Embryonic facial prominence (tissue), 1 donor: ENCODE measurements around the gene ARHGAP45.
"Not testable (repeated sequence)": the region's sequence is repeated elsewhere in the genome, so short reads cannot be mapped to it uniquely, and the experiment has no call there.

Source experiments
- DNase-seq: peaks from one replicate; pipeline ENCODE4 v3.0.0-alpha.2; 2016; ENCODE audit errors: extremely low spot score

ARHGAP45 gene

DNA sequence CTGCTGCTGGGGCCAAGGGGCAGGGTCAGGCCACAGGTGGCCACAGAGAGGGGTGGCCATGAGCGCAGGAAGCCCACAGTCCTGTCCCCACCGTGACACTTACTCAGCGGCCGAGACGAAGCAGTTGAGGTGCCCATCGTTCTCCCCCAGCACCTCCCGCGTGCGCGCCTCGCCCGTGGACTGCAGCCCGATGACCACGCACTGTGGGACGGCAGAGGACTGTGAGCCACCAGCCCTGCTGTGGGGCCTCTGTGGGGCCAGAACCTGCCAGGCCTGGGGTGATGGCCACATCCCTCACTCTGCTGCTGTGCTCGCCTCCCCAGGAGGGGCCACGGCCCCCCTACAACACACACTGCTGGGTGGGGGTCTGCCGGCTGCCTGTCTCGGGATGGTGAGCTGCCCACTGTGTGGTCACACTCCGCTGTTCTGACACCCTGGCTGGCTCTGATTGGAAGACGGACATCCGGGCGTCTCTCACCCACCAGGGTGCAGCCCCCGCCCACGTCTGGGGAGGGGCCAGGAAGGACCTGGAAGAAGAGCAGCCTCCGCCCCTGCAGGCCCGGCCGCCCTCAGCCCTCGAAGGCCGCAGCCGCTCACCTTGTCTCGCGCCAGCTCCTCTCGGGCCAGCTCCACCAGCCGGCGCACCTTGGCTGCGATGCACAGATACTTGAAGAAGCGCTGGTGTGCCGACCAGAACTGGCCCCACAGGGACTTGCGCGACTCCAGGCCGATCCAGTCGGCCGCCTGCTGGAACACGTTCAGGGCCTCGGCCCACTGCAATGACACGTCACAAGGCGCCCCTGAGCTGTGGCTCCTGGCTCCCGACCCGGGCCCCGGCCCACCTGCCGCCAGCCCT is 50.0 kb downstream of the ARHGAP45 start:
- no peak for DNase-seq

DNA sequence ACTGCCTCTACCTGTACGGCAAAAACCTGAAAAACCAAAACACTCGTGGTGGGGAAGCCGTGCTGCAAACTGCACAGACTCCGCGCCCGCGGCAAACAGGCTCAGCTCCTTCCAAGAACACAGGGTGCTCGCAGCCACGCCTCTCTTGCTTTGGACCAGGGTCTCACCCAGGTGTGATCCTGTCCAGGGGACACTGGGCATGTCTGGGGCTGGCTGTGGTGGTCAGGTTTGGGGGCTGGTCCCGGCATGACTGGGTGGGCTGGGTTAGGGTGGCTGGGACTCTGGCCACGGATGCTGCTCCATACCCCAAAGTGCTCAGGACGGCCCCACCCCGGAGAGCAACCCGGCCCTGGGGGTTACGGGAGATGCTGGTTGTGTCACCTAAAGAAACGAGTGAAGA is 50.7 kb downstream of the ARHGAP45 start:
- no peak for DNase-seq

DNA sequence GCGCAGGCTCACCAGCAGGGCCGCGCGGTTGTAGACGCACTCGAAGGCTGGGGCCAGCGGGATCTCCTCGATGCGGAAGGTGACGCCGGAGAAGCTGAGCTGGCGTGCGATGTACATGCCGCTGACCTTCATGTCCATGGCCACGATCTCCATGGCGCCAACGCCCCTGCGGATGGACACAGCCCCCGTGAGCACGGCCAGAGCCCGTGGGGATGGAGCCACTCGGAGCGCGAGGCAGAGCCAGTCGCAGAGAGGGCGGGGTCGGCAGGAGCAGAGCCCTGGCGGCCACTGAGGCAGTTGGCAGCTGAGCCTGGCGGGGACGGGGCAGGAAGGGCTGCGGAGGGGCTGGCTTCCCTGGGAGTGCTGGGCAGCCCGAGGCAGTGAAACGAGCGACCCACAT is 52.0 kb downstream of the ARHGAP45 start:
- DNase-seq, result no peak

DNA sequence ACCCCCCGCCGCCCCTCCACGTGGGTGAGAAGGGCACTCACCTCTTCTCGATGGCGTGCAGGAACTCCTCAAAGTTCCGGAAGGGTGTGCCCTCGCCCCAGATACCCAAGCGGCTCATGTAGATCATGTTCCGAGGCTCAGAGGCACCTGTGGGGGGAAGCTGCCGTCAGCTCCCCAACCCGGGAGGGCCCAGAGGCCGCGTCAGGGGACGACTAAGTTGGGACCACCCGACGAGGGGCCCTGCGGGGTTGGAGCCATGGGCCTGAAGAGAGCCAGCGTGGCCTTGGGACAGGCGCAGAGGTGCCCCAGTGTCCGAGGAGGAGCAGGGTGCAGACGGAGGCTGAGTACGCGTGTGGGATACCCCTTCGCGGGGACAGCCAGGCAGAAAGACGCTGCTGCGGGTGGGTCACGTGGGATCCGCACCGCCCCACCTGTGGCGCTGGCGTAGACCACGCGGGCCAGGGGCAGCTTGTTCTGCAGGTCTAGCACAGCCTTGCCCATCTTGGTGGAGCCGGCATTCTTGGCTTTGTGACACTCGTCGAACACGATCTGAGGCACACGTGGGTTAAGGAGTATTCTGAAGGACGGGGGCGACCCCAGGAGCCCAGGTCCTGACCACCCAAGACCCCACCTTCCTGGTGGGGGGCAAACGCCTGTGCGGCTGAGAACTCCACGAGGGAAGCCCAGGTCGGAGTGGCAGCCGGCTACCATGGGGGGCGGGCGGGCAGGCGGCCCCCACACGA is 52.7 kb downstream of the ARHGAP45 start:
- DNase-seq, result no peak

DNA sequence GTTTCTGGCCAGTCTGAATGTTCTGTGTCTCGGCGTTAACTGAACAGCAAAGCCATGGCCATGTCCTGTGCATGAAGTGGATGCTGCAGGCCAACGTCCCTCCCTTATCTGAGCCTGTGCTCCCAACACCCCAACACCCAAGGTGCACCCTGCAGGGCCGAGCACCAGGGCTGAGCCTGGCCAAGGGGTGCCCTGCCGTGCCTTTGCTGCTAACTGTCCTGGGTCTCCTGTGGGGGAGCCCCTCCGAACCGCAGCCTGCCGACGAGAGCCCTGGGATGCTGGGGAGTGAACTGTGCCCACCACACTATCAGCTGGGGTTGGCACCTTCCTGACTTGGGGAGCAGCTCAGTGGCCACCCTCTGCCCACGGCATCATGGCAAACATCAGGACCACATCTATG is 54.4 kb downstream of the ARHGAP45 start:
- DNase-seq, result no peak

DNA sequence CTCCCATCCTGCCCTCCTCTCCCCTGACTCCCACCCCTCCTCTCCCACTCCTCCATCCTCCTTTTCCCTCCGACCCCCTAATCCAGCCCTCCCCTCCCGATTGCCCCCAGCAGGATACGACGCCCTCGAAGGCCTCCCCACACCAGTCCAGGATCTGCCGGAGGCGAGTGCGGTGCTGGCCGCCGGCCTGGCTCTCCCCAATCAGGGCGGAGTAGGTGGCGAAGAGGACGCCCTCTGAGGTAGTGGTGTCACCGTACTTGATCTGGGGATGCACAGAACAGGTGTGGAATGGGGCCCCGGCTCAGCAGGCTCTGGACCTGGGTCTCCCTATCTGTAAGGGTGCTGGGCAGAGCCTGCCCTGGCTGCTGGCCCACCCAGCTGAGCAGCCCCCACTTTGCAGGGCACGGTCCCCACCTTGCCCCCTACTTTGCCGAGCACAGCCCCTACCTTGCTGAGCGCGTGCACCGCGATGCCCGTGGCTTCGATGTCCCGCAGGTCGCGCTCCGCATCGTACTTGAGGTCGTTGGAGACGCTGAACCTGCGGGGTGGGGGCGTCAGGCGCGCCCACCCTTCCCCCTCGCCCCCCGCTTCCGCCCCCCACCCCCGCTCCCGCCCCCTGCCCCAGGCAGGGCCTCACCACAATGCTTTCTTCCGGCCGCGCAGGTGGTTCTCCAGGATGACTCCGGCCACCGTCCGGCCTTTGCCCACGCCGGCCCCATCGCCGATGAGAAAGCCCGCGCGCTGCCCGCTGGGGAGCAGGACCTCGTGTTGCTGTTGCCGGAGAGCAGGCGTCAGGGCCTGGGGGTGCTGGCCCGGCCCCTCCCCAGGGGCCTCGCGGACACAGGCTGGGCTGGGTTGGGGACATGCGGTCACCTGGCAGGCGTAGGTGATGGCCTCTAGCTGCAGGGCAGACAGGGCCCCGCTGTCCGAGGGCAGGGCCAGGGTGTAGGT is 55.3 kb downstream of the ARHGAP45 start:
- DNase-seq, result no peak

DNA sequence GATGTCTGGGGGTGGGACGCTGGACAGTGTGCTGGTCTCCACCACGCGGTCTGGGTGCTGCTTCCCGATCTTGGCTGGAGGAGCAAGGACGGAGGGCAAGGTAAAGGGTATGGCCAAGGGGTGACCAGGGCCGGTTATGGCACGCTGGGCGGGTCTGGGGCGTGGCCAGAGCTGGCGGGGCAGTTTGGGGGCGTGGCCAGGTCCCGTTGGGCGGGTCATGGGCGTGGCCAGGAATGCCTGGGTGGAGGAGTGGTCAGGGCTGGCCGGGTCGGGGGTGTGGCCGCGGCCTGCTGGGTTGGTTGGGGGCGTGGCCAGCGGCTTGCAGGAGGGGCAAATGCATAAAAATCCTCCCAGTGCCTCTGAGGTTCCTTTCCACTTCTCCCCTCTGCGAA is 56.0 kb downstream of the ARHGAP45 start:
- DNase-seq, result no peak

DNA sequence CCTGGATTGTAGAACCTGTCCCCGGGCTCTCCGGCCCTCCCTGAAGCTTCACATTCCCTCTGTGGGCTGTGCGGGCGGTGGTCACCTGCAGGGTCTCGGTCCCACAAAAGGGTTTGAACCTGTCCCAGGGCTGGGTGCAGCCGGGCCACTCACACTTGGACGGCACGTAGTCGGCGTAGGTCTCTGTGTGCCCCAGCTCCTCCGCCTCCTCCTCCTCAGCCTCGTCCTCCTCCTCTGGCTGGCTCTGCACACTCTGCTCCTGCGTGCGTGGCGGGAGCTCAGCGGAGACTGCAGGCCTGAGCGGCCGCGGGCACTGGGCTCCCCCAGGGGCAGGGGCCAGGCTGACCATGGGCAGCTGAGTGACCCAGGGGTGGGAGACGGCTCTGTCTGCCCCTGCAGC is 56.4 kb downstream of the ARHGAP45 start:
- DNase-seq, result no peak

DNA sequence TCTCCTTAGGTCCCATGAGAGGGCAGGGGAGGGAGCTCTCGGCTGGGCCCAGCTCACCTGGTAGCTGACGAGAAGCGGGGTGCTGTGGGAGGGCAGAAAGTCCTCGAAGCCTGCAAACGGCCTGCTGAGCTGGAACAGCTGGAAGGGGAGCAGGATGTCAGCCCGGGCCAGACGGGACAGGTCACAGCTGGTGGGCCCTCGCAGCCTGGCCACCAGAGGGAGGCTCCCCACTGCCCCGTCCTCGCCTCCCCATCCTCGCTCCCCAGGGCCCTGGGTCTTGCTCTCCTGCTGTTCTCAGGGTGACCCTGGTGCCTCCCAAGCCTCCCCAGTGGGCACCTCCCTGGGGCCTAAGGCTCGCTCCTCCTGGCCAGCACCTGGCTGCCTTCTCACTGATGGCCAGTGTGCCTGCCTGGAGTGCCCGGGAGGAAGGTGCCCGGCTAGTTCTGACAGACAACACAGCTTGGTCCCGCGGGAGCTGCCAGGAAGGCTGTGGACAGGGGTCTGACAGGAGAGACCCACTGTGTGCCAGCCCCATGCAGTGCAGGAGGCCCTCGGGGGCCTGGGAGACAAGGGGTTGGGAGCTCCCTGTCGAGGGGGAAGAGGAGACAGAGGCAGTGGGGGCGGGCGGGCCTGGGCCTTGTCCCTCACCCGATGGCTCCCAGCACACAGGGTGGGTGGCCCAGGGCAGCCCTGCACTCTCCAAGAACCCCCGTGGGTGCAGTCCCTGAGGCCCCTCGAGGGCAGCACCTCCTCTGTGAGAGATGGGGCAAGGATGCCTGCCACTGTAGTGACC is 57.1 kb downstream of the ARHGAP45 start:
- no peak for DNase-seq

DNA sequence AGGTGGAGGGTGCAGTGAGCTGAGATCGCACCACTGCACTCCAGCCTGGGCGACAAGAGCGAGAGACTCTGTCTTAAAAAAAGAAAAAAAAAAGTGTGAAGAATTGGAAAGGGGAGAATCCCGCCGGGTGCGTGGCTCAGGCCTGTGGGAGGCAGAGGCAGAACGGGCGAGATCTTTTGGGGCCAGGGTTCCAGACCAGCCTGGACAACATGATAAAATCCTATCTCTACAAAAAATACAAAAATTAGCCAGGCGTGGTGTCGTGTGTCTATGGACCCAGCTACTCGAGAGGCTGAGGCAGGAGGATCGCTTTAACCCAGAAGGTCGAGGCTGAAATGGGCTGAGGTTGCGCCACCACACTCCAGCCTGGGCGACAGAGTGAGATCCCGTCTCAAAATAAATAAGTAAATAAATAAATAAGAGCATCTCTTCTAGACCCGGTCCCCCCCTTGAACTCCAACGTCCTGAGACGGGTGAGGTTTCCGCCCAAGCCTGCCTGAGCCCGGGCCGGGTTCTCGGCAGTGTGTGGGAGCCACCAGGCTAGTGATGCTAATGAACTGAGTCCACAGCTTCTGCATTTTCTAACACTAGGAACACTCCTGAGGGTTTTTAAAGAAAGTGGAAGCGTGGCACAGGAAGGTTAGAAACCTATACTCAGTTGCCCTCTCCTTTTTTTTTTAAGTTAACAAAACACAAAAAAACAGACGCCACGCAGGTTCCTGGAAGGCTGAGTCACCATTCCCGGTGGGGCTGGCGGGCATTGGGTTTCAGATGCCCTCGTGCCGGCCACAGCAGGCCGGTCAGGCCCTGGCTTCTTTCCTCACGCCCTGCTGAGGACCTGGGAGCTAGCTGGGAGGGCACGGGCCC is 58.9 kb downstream of the ARHGAP45 start:
- DNase-seq, result no peak

DNA sequence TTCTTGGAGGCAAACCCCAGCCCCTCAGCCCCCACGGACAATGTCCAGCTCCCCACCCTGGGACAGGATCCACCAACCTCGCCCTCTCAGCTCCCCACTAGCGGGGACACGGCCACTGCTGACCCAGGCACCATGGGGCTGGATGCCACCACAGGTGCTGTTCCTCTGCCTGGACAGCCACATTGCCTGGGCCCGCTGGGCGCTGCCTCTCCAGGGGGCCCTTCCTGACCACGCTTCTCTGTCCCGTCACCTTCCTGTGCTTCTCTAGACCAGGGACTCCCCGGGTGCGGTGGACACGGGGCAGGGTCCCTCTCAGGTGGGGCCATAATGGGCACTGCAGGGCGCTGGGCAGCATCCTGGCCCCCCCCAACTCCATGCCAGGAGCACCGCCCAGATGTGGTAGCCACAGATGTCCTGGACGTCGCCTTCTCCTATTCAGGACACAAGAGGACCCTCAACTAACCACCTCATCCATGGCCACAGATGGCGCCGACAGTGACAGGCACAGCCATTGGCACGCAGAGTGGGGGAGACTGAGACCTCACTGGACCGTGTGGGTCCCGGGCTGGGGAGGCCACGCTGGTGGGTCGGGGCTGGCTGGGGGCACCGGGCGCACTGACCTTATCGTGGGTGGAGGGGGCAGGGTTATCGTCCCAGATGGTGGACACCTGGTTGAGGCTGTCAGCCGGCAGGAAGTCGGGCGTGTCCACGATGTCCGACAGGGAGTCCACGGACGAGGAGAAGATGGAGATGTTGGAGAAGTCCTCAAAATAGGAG is 60.2 kb downstream of the ARHGAP45 start:
- no peak for DNase-seq

DNA sequence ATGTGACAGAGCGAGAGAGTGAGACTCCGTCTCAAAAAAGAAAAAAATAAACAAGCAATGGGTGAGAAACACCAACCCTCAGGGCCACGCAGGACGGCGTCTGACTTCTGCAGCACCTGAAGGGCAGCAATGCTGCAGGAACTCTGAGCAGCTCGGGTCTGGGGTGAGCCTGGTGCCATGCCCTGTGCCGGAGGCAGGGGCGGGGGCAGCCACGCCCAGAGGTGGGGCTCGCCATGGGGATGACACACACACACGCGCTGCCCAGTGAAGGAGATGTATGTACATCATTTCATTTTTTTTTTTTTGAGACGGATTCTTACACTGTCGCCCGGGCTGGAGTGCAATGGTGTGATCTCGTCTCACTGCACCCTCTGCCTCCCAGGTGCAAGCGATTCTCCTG is 61.1 kb downstream of the ARHGAP45 start:
- DNase-seq, result no peak

DNA sequence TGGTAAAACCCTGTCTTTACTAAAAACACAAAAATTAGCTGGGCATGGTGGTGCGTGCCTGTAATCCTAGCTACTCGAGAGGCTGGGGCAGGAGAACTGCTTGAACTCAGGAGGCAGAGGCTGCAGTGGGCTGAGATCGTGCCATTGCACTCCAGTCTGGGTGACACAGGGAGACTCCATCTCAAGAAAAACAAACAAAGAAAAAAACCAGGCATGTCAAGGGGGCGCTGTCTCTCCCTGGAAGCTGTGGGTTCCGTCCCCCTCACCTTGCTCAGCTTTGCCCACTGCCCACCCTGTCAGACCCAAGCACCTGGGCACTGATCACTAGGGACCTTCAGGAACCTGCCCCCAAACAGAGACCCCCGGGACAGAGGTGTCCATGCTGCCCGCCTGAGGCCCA is 62.1 kb downstream of the ARHGAP45 start:
- not testable (repeated sequence) for DNase-seq

DNA sequence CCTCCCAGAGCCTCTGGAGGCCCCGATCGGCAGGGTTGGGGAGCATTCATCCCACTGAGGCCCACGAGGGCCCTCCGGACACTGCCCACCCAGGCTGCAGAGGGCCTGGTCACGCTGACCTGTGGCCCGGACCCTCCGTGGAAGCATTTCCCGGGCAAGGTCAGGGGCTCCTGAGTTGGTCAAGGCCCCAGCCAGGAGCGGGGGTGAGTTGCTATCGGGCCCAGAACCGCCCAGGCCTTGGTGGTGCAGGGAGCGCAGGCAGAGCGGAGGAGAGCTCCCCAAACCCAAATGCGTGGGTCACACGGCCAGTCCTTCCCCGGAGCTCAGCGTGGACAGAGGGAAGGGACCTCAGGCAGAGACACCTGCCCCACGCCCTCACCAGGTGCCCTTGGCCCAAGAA is 62.6 kb downstream of the ARHGAP45 start:
- no peak for DNase-seq

DNA sequence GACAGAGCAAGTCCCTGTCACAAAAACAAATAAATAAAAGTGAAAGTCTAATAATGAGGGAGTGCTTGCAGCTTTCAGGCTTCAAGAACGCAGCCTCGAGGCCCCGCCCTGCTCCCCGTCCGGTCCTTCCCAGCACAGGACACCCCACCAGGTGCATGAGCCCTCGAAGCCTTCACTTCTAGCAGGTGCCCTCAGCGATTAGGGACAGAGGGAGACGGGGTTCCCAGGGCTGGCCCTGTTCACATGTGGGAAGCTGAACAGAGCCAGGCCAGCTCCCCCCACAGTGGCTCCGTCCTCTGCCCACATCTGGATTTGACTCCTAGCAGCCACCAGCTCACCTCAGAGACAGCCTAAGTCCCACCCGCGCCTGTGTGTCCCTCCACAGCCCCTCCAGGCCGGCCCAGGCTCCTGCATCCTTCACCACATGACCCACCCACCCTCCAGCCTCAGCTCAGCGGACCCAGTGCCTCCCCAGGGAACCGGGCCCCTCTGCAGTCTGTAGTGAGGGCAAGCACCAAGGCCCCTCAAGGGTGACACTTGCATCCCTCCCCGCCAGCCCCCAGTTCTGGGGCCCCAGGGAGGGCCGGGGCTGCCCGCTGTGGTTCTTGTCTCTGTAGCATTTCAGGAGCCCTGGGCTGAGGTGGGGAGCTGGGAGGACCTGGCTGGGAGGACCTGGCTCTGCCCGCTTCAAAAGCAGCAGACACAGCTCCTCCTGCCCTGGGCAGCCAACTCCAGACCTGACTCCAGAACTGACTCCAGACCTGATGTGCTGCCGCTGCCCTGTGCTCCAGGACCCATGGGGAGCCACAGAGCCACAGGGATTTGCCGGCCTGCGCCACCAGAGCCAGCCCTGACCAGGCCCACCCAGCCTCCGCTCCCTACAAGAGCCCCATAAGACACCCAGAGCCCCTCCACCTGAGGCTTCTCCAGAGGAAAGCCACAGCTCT is 64.1 kb downstream of the ARHGAP45 start:
- no peak for DNase-seq

DNA sequence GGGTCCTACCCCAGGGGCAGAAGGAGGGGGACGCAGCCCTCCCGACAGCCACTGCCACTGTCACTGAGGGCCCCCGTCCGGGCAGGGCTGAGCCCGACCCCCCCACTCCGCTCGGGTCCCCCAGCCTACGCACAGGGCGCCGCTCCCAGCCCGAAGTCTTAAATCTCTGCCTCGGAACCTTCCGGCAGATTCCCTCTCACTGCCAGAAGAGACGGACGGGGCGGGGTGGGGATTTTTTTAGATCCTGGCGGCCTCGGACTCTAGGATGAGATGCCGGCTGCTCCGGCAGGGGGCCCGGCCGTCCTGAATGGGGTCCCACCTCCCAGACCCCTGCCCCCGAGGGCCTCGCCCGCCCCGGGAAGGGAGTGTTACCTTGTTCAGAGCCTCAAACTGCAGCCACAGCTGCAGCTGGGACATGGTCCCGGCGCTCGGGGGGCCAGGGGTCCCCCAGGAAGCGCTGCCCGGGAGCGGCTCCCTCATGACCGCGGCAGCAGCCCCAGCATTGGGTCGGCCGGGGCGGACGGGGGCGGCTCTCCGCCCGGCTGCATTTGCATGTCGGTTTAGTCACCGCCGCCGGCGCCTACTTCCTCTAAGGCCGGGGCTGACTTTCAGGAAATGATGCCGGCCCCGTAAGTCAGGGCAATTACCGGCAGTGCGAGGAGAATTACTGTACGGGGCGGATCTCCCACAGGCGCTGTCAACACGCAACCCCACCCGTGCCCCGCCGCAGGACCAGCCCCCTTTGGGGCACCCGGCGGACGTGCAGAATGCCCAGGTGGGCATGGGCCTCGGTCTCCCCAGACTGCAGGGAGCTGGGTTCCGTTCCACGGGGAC is 65.0 kb downstream of the ARHGAP45 start:
- DNase-seq, result peak; percentile 59
